Cardiac fibroblast (primary cell): Measurements from ENCODE around the gene PRKN.

Experiments
- DNase-seq, 2 donors: peaks; one replicate each; pipeline versions ENCODE4 v3.0.0 to v3.0.0-alpha.2; 2010; ENCODE audit warnings: low read depth in 2 of 2
- H3K4me3 ChIP-seq, 2 donors: replicated peaks in 1 of 2; 1 replicate in 1 of 2; 2 replicates in 1 of 2; pipeline ENCODE4 v1.5.1; 2011; ENCODE audit warnings: low read depth in 2 of 2, low read length in 2 of 2, mild to moderate bottlenecking in 2 of 2, moderate library complexity in 1 of 2
- TF ChIP-seq, protein P1 (sequence below): IDR thresholded peaks from one replicate; pipeline ENCODE4 v1.5.1; 2011; ENCODE audit warnings: low read depth, mild to moderate bottlenecking, low read length, inconsistent platforms

PRKN gene

DNA sequence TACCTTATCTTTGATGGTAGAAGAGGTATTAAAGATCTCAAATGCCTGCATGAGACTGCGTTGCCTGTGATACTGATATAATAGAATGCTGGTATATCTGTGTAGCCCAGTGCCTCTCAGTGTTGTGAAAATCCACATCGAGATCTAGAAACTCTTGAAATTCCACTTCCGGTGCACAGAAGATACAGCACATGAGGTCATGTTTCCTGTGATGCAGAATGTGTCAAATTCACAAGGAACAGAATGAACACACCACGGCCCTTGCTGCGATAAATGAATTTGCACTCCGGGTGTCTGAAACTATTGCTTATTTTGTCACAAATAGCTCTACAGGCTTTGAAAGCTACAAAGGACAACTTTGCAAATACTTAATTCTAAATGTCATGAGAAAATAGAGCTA, 765.8 kb downstream of the PRKN start:
- TF ChIP-seq, protein P1, sequence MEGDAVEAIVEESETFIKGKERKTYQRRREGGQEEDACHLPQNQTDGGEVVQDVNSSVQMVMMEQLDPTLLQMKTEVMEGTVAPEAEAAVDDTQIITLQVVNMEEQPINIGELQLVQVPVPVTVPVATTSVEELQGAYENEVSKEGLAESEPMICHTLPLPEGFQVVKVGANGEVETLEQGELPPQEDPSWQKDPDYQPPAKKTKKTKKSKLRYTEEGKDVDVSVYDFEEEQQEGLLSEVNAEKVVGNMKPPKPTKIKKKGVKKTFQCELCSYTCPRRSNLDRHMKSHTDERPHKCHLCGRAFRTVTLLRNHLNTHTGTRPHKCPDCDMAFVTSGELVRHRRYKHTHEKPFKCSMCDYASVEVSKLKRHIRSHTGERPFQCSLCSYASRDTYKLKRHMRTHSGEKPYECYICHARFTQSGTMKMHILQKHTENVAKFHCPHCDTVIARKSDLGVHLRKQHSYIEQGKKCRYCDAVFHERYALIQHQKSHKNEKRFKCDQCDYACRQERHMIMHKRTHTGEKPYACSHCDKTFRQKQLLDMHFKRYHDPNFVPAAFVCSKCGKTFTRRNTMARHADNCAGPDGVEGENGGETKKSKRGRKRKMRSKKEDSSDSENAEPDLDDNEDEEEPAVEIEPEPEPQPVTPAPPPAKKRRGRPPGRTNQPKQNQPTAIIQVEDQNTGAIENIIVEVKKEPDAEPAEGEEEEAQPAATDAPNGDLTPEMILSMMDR: no peak
- DNase-seq: no peak
- no peak overlapping the region for H3K4me3 ChIP-seq

DNA sequence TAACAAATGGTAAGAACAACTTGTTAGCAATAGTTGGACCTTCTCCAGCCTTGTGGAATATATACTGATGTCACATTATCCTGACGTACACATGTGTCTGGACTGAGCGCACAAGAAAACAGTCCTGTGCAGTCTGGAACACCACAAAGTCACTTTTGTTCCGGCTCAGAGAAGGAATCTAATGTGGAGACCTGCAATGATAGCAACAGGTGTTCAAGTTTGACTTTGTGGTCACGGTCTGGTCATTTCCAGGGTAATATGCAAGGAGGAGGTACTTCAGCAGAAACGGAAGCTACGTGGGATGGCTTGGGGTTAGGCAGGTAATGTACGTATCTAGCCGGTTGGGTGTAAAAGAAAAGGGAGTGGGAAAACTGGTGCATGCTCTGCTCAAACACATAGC, 766.5 kb downstream of the PRKN start:
- TF ChIP-seq, protein P1: no peak
- DNase-seq: no peak
- no peak overlapping the region for H3K4me3 ChIP-seq

DNA sequence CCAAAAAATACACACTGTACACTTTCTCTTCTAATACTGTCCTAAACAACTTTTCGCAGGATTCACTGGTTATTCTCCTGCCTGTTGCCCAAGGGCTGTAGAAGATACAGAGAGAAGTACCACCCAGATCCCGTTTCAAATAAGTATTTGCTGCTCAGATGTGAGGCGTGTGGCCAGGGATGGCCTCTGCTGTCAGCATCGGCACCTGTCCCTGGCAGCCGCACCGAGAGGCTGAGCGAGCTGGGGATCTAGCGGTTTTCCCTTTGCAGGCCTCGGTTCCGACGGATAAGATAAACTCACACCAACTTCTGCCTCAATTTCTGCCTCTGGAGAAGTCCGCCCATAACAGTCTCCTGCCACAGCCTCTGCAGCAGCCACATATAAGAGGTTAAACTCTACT, 768.5 kb downstream of the PRKN start:
- TF ChIP-seq, protein P1: no peak
- no peak overlapping the region for H3K4me3 ChIP-seq

DNA sequence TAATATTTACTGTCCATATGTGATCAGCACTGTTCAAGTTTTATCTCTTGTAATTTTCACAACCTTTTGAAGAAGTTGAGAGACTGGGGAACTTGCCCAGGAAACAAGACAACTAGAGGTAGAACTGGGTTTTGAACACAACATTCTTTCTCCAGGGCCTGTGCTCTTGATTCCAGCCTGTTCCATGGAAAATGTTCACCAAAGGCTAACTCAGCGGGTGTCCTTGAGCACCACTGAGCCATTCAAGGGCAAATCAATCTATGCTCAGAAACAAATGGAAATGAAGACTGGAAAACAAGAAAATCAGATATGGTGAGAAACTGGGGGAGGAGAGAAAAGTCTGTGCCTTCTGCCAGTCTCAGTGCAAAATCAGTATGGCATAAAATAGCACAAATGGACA, 771.5 kb downstream of the PRKN start:
- no peak overlapping the region for H3K4me3 ChIP-seq
- DNase-seq: no peak
- TF ChIP-seq, protein P1: no peak

More for the DNA sequence above, 768.5 kb downstream of the PRKN start:
- DNase-seq: no peak

DNA sequence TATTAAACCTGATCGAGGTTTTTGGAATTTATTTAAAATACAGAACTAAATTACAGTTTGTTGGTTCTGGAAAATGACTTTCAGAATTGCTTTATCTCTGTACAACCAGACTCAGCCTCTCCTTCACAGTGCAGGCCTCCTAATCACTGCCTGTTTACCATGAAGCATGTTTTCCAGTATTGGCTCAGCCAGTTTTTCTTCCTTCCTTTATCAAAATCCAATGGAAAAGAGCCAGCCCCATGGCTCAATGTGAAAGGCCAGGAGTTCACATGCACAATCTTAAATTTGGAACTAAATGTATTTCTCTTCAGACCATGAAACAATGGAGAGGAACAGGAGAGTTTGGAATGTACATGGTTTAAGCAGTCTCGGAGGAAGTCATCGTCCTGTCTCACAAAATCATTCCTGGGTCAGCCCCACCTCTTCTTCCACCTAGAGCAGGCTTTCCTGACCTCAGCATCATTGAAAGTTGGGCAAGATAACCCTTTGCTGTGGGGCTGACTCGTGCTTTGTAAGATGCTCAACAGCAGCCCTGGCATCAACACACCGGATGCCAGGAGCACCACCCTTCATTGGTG, 772.8 kb downstream of the PRKN start:
- DNase-seq: no peak
- H3K4me3 ChIP-seq: no peak overlapping the region
- TF ChIP-seq, protein P1: no peak

DNA sequence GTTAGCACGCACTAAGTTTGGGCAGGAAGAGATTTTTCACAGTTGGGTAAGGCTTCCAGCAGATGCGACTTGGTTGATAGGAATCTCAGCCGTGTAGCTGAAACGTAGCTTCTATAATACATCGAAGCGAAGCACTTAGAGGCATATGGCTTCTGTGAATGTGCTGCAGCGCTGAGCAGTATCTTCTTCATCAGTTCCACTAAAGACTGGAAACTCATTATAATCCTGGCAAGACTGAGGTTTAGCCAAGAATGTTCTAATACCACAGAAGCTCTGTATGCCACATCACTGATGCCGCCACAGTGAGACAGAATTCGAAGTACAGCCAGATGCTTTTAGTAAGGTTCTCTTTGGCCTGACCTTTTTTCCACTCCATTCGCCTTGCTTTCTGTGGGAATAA, 773.5 kb downstream of the PRKN start:
- TF ChIP-seq, protein P1: no peak
- no peak for DNase-seq
- no peak overlapping the region for H3K4me3 ChIP-seq

DNA sequence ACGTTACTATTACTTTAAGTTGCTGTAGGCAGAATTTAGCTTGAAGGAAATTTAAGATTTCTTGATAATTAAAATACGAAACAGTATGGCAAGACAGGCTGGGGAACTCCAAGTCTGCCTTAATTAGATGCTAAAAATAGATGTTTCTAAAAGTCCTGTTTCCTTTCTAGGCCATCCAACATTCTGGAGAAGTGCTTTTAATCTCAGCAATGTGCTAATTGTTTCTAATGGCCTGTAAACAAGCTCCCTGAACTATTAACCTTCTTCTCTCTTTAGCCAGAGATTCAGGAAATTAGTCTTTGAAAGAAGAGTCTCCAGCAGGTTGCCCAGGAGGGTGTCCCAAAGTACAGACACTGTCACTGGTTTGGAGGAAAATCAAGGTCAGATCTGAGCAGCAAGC, 776.4 kb downstream of the PRKN start:
- TF ChIP-seq, protein P1: no peak
- H3K4me3 ChIP-seq: no peak overlapping the region

More for the DNA sequence above, 776.4 kb downstream of the PRKN start:
- no peak for DNase-seq
